GM23338 (cell line): ENCODE data around the gene LMO7. TPM values are rescaled to one million over a fixed set of nuclear protein-coding genes. Genes with fewer than 3 reads are reported as not detected.

Source experiments
- ATAC-seq: fragments of 200-7000 bp; cut with Tn5 transposase; 3 replicates; pipeline ENCODE4 v1.9.1; 2020
- DNase-seq: peaks from one replicate; pipeline ENCODE4 v3.0.0-alpha.2; 2015; ENCODE audit warnings: low spot score
- H2AFZ ChIP-seq: fragments of 200-600 bp; sonication (generic); 2 replicates; pipeline ENCODE4 v1.8.0; 2016; ENCODE audit warnings: antibody characterized with exemption, mild to moderate bottlenecking, moderate library complexity
- H3F3A ChIP-seq: fragments of 200-600 bp; sonication (generic); replicated peaks from 2 replicates; pipeline ENCODE4 v1.8.0; 2017; ENCODE audit warnings: antibody characterized with exemption, mixed run types, low read depth
- H3K27ac ChIP-seq: fragments of 200-600 bp; sonication (generic); 2 replicates; pipeline ENCODE4 v1.6.1; 2016; ENCODE audit warnings: low read depth
- H3K27me3 ChIP-seq: fragments of 200-600 bp; sonication (generic); 2 replicates; pipeline ENCODE4 v1.8.0; 2016; ENCODE audit warnings: mild to moderate bottlenecking, mixed run types, moderate library complexity; ENCODE audit not compliant: insufficient read depth
- H3K36me3 ChIP-seq: fragments of 200-600 bp; sonication (generic); 2 replicates; pipeline ENCODE4 v1.8.0; 2016; ENCODE audit warnings: mild to moderate bottlenecking; ENCODE audit not compliant: insufficient read depth
- H3K4me1 ChIP-seq: fragments of 200-600 bp; sonication (generic); 2 replicates; pipeline ENCODE4 v1.8.0; 2016; ENCODE audit warnings: mild to moderate bottlenecking, moderate library complexity; ENCODE audit not compliant: insufficient read depth
- H3K4me2 ChIP-seq: fragments of 200-600 bp; sonication (generic); 2 replicates; pipeline ENCODE4 v1.7.1; 2017; ENCODE audit warnings: mixed run types
- H3K4me3 ChIP-seq: fragments of 200-600 bp; sonication (generic); 2 replicates; pipeline ENCODE4 v1.6.1; 2016; ENCODE audit warnings: mixed run types
- H3K79me2 ChIP-seq: fragments of 200-600 bp; sonication (generic); replicated peaks from 2 replicates; pipeline ENCODE4 v1.8.0; 2017; ENCODE audit warnings: mild to moderate bottlenecking; ENCODE audit not compliant: insufficient read depth
- H3K9me2 ChIP-seq: fragments of 200-600 bp; sonication (generic); 2 replicates; pipeline ENCODE4 v1.8.0; 2017; ENCODE audit not compliant: insufficient read depth
- H4K20me1 ChIP-seq: fragments of 200-600 bp; sonication (generic); replicated peaks from 2 replicates; pipeline ENCODE4 v1.8.0; 2017; ENCODE audit warnings: mild to moderate bottlenecking; ENCODE audit not compliant: insufficient read depth
- H3K27ac Mint-ChIP-seq: 2 replicates; pipeline ENCODE4 v1.8.0; 2020; ENCODE audit warnings: inconsistent platforms, mild to moderate bottlenecking, moderate library complexity, mixed read lengths
- H3K27me3 Mint-ChIP-seq: 3 replicates; pipeline ENCODE4 v1.8.0; 2022; ENCODE audit warnings: low read depth, mild to moderate bottlenecking, moderate library complexity, mixed read lengths, inconsistent platforms; ENCODE audit not compliant: insufficient read depth, poor library complexity
- H3K36me3 Mint-ChIP-seq: 3 replicates; pipeline ENCODE4 v1.8.0; 2021; ENCODE audit warnings: low read depth, mild to moderate bottlenecking, inconsistent platforms, moderate library complexity, mixed read lengths
- H3K4me1 Mint-ChIP-seq: 3 replicates; pipeline ENCODE4 v1.8.0; 2020; ENCODE audit warnings: mild to moderate bottlenecking, inconsistent platforms, mixed read lengths
- H3K4me3 Mint-ChIP-seq: 3 replicates; pipeline ENCODE4 v1.8.0; 2021; ENCODE audit warnings: moderate library complexity, mild to moderate bottlenecking, inconsistent platforms, mixed read lengths
- H3K9me3 Mint-ChIP-seq: 3 replicates; pipeline ENCODE4 v1.8.0; 2020; ENCODE audit warnings: moderate library complexity, mild to moderate bottlenecking, inconsistent platforms, mixed read lengths
- CREB1 ChIP-seq: fragments of 250-450 bp; sonication (Bioruptor Pico); IDR thresholded peaks from 2 replicates; pipeline ENCODE4 v1.5.0; 2020; ENCODE audit warnings: low read depth, mild to moderate bottlenecking, moderate library complexity
- EZH2 ChIP-seq: fragments of 200-600 bp; sonication (generic); IDR thresholded peaks from one replicate; pipeline ENCODE4 v1.8.0; 2017; ENCODE audit warnings: antibody characterized with exemption, mild to moderate bottlenecking, low read depth; ENCODE audit not compliant: unreplicated experiment
- EZH2phosphoT487 ChIP-seq: fragments of 200-600 bp; sonication (generic); IDR thresholded peaks from one replicate; pipeline ENCODE4 v1.8.1; 2018; ENCODE audit warnings: antibody characterized with exemption; ENCODE audit not compliant: unreplicated experiment
- JUNB ChIP-seq: IDR thresholded peaks from one replicate; pipeline ENCODE4 v1.6.1; 2016; ENCODE audit warnings: antibody characterized with exemption; ENCODE audit not compliant: unreplicated experiment
- NANOG ChIP-seq: IDR thresholded peaks from 2 replicates; pipeline ENCODE4 v1.6.1; 2016; ENCODE audit warnings: antibody characterized with exemption, borderline replicate concordance
- POLR2AphosphoS5 ChIP-seq: IDR thresholded peaks from 2 replicates; pipeline ENCODE4 v1.6.1; 2016; ENCODE audit warnings: antibody characterized with exemption, low read depth
- STAT1 ChIP-seq: IDR thresholded peaks from one replicate; pipeline ENCODE4 v1.6.1; 2016; ENCODE audit warnings: antibody characterized with exemption; ENCODE audit not compliant: unreplicated experiment
- ZNF114 ChIP-seq: fragments of 250-450 bp; sonication (Bioruptor Pico); IDR thresholded peaks from 2 replicates; pipeline ENCODE4 v1.5.0; 2020; ENCODE audit warnings: mild to moderate bottlenecking, moderate library complexity
- ZNF331 ChIP-seq: fragments of 250-450 bp; sonication (Bioruptor Pico); IDR thresholded peaks from 2 replicates; pipeline ENCODE4 v1.5.0; 2020; ENCODE audit warnings: low read depth, mild to moderate bottlenecking, moderate library complexity
- polyA plus RNA-seq: library from polyadenylated mRNA; unstranded; fragments of >200 nt; fragmentation: Nextera tagmentation; extraction: Ambion mirVana; gene quantifications from 2 replicates; pipeline ENCODE4 v1.2.1, GENCODE V29; 2016
- total RNA-seq: library from RNA; depleted of rRNA; stranded (reverse); fragments of >200 nt; shearing (Covaris generic); gene quantifications from 2 replicates; pipeline ENCODE4 v1.2.3, GENCODE V29; 2014
- TF ChIP-seq, protein P1 (sequence below): IDR thresholded peaks from 2 replicates; pipeline ENCODE4 v1.6.1; 2016; ENCODE audit warnings: antibody characterized with exemption
- TF ChIP-seq, protein P2 (sequence below): fragments of 250-450 bp; sonication (Bioruptor Pico); IDR thresholded peaks from 2 replicates; pipeline ENCODE4 v1.5.0; 2020; ENCODE audit warnings: mild to moderate bottlenecking, moderate library complexity
- TF ChIP-seq, protein P3 (sequence below): IDR thresholded peaks from one replicate; pipeline ENCODE4 v1.6.1; 2018; ENCODE audit warnings: antibody characterized with exemption; ENCODE audit not compliant: unreplicated experiment
- TF ChIP-seq, protein P4 (sequence below), 2 experiments: fragments of 200-600 bp in 1 of 2; sonication (generic) in 1 of 2; conservative IDR thresholded peaks; 2 replicates each; pipeline versions ENCODE4 v1.5.1 to v1.6.1; 2016 to 2017; ENCODE audit warnings: antibody characterized with exemption in 2 of 2, low read depth in 2 of 2, mild to moderate bottlenecking in 2 of 2, moderate library complexity in 1 of 2

LMO7 gene
- total and polyA plus RNA-seq, 2 experiments from 2014 or later = 22.3 to 26.9 TPM

DNA sequence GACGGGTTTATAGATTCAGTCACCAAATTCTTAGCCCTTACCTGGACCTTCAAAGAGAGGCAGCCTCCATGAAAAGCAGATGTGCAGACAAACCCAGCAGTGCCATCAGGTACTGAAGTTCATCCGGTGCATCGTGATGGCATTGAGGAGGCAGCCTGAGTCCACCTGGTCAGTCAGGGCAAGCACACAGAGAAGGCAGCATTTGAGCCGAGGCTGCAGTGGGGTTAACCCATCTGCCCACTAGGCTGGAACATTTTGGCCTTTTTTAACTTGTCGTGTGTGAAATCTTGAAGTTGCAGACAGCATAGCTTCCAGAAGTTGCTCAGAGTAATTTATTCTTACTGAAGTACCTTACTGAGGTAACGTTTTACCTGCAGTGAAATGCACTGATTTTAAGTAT, 4.9 kb downstream of the LMO7 start:
- no peak overlapping the region for H2AFZ ChIP-seq
- H3K27me3 ChIP-seq = peaks cover 34% of the 10 kb centered on the region
- no peak overlapping the region for H3K27ac Mint-ChIP-seq
- TF ChIP-seq, protein P1, sequence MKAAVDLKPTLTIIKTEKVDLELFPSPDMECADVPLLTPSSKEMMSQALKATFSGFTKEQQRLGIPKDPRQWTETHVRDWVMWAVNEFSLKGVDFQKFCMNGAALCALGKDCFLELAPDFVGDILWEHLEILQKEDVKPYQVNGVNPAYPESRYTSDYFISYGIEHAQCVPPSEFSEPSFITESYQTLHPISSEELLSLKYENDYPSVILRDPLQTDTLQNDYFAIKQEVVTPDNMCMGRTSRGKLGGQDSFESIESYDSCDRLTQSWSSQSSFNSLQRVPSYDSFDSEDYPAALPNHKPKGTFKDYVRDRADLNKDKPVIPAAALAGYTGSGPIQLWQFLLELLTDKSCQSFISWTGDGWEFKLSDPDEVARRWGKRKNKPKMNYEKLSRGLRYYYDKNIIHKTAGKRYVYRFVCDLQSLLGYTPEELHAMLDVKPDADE = no peak
- TF ChIP-seq, protein P2, sequence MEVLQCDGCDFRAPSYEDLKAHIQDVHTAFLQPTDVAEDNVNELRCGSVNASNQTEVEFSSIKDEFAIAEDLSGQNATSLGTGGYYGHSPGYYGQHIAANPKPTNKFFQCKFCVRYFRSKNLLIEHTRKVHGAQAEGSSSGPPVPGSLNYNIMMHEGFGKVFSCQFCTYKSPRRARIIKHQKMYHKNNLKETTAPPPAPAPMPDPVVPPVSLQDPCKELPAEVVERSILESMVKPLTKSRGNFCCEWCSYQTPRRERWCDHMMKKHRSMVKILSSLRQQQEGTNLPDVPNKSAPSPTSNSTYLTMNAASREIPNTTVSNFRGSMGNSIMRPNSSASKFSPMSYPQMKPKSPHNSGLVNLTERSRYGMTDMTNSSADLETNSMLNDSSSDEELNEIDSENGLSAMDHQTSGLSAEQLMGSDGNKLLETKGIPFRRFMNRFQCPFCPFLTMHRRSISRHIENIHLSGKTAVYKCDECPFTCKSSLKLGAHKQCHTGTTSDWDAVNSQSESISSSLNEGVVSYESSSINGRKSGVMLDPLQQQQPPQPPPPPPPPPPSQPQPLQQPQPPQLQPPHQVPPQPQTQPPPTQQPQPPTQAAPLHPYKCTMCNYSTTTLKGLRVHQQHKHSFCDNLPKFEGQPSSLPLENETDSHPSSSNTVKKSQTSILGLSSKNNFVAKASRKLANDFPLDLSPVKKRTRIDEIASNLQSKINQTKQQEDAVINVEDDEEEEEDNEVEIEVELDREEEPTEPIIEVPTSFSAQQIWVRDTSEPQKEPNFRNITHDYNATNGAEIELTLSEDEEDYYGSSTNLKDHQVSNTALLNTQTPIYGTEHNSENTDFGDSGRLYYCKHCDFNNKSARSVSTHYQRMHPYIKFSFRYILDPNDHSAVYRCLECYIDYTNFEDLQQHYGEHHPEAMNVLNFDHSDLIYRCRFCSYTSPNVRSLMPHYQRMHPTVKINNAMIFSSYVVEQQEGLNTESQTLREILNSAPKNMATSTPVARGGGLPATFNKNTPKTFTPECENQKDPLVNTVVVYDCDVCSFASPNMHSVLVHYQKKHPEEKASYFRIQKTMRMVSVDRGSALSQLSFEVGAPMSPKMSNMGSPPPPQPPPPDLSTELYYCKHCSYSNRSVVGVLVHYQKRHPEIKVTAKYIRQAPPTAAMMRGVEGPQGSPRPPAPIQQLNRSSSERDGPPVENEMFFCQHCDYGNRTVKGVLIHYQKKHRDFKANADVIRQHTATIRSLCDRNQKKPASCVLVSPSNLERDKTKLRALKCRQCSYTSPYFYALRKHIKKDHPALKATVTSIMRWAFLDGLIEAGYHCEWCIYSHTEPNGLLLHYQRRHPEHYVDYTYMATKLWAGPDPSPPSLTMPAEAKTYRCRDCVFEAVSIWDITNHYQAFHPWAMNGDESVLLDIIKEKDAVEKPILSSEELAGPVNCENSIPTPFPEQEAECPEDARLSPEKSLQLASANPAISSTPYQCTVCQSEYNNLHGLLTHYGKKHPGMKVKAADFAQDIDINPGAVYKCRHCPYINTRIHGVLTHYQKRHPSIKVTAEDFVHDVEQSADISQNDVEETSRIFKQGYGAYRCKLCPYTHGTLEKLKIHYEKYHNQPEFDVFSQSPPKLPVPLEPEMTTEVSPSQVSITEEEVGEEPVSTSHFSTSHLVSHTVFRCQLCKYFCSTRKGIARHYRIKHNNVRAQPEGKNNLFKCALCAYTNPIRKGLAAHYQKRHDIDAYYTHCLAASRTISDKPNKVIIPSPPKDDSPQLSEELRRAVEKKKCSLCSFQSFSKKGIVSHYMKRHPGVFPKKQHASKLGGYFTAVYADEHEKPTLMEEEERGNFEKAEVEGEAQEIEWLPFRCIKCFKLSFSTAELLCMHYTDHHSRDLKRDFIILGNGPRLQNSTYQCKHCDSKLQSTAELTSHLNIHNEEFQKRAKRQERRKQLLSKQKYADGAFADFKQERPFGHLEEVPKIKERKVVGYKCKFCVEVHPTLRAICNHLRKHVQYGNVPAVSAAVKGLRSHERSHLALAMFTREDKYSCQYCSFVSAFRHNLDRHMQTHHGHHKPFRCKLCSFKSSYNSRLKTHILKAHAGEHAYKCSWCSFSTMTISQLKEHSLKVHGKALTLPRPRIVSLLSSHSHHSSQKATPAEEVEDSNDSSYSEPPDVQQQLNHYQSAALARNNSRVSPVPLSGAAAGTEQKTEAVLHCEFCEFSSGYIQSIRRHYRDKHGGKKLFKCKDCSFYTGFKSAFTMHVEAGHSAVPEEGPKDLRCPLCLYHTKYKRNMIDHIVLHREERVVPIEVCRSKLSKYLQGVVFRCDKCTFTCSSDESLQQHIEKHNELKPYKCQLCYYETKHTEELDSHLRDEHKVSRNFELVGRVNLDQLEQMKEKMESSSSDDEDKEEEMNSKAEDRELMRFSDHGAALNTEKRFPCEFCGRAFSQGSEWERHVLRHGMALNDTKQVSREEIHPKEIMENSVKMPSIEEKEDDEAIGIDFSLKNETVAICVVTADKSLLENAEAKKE (CRISPR knock-in tag) = no peak
- TF ChIP-seq EZH2 (no peak), STAT1 (no peak), CREB1 (CRISPR knock-in tag) (no peak), JUNB (no peak), POLR2AphosphoS5 (no peak), NANOG (no peak), ZNF114 (CRISPR knock-in tag) (no peak), EZH2phosphoT487 (no peak), ZNF331 (no peak)
- TF ChIP-seq, protein P3, sequence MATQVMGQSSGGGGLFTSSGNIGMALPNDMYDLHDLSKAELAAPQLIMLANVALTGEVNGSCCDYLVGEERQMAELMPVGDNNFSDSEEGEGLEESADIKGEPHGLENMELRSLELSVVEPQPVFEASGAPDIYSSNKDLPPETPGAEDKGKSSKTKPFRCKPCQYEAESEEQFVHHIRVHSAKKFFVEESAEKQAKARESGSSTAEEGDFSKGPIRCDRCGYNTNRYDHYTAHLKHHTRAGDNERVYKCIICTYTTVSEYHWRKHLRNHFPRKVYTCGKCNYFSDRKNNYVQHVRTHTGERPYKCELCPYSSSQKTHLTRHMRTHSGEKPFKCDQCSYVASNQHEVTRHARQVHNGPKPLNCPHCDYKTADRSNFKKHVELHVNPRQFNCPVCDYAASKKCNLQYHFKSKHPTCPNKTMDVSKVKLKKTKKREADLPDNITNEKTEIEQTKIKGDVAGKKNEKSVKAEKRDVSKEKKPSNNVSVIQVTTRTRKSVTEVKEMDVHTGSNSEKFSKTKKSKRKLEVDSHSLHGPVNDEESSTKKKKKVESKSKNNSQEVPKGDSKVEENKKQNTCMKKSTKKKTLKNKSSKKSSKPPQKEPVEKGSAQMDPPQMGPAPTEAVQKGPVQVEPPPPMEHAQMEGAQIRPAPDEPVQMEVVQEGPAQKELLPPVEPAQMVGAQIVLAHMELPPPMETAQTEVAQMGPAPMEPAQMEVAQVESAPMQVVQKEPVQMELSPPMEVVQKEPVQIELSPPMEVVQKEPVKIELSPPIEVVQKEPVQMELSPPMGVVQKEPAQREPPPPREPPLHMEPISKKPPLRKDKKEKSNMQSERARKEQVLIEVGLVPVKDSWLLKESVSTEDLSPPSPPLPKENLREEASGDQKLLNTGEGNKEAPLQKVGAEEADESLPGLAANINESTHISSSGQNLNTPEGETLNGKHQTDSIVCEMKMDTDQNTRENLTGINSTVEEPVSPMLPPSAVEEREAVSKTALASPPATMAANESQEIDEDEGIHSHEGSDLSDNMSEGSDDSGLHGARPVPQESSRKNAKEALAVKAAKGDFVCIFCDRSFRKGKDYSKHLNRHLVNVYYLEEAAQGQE = no peak
- TF ChIP-seq, protein P4, sequence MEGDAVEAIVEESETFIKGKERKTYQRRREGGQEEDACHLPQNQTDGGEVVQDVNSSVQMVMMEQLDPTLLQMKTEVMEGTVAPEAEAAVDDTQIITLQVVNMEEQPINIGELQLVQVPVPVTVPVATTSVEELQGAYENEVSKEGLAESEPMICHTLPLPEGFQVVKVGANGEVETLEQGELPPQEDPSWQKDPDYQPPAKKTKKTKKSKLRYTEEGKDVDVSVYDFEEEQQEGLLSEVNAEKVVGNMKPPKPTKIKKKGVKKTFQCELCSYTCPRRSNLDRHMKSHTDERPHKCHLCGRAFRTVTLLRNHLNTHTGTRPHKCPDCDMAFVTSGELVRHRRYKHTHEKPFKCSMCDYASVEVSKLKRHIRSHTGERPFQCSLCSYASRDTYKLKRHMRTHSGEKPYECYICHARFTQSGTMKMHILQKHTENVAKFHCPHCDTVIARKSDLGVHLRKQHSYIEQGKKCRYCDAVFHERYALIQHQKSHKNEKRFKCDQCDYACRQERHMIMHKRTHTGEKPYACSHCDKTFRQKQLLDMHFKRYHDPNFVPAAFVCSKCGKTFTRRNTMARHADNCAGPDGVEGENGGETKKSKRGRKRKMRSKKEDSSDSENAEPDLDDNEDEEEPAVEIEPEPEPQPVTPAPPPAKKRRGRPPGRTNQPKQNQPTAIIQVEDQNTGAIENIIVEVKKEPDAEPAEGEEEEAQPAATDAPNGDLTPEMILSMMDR (conservative IDR thresholded peaks at IDR 0.05; ENCODE audit: low read depth in 2 of 2) = no peak
- peaks cover 36% of the 10 kb centered on the region for H3K4me1 ChIP-seq
- peak overlapping the region; percentile 34; the same call in 1 of the 2 replicates for H3K4me3 ChIP-seq
- H3K27me3 Mint-ChIP-seq = peaks cover 16% of the 10 kb centered on the region
- H3K4me1 Mint-ChIP-seq = peaks cover 29% of the 10 kb centered on the region
- no peaks in the 10 kb centered on the region for H4K20me1 ChIP-seq
- H3K4me2 ChIP-seq = peak overlapping the region; percentile 75
- H3K9me3 Mint-ChIP-seq = no peaks in the 10 kb centered on the region; the same call in 2 of the 3 replicates
- H3K36me3 ChIP-seq = no peaks in the 10 kb centered on the region
- no peaks in the 10 kb centered on the region for H3K36me3 Mint-ChIP-seq
- no peaks in the 10 kb centered on the region for H3F3A ChIP-seq
- peaks cover 17% of the 10 kb centered on the region; the same call in 1 of the 2 replicates for H3K79me2 ChIP-seq
- no peak for DNase-seq
- peaks cover 5% of the 10 kb centered on the region; the same call in 1 of the 2 replicates for H3K9me2 ChIP-seq
- ATAC-seq = no peak
- H3K27ac ChIP-seq = no peak overlapping the region
- H3K4me3 Mint-ChIP-seq = 0 out of 3 replicates have a peak overlapping the region, but pooled peaks have one; percentile 7
